Left lung (tissue), 10 donors: Measurements from ENCODE around the gene MSLN. TPM values are rescaled to one million over a fixed set of nuclear protein-coding genes. Genes with fewer than 3 reads are reported as not detected.

ENCODE experiments used
- ATAC-seq: fragments of 200-7000 bp; cut with Tn5 transposase; one replicate; pipeline ENCODE4 v1.9.1; 2020; ENCODE audit warnings: moderate library complexity
- DNase-seq, 4 donors: peaks; one replicate each; pipeline ENCODE4 v3.0.0-alpha.2; 2013 to 2020
- H3K27ac ChIP-seq, 2 donors: fragments of 200-600 bp; sonication (generic) in 1 of 2; one replicate each; pipeline versions ENCODE4 v1.5.0 to v1.8.0; 2020 to 2021
- H3K27me3 ChIP-seq, 2 donors: fragments of 200-600 bp; sonication (generic) in 1 of 2; one replicate each; pipeline versions ENCODE4 v1.5.0 to v1.8.0; 2020 to 2021
- H3K36me3 ChIP-seq, 2 donors: fragments of 200-600 bp; sonication (generic) in 1 of 2; one replicate each; pipeline versions ENCODE4 v1.5.0 to v1.8.0; 2020 to 2021
- H3K4me1 ChIP-seq, 2 donors: fragments of 200-600 bp; one replicate each; pipeline ENCODE4 v1.8.0; 2021
- H3K4me3 ChIP-seq, 2 donors: fragments of 200-600 bp; sonication (generic) in 1 of 2; one replicate each; pipeline versions ENCODE4 v1.5.0 to v1.8.0; 2020 to 2021; ENCODE audit warnings: mild to moderate bottlenecking in 1 of 2
- H3K9me3 ChIP-seq, 2 donors: fragments of 200-600 bp; sonication (generic) in 1 of 2; one replicate each; pipeline versions ENCODE4 v1.5.0 to v1.8.0; 2020 to 2021
- intact Hi-C, 2 donors: fragments of 100-400 bp; cut with DNase I; formaldehyde crosslinking; loops; one replicate each; pipeline versions ENCODE4 v1.11.2 to v1.14.2; 2022
- polyA plus RNA-seq, 6 donors: library from polyadenylated mRNA; unstranded; fragments of 120-200 nt; gene quantifications; one replicate each; pipeline ENCODE4 v1.2.1, GENCODE V29; 2013; ENCODE audit not compliant: insufficient read length in 6 of 6
- total RNA-seq, 2 donors: library from RNA; stranded (reverse); fragmentation: NEBNext Ultra II Directional; extraction: Animal tissue kit (Norgen Biotek cat#: 25700); gene quantifications; one replicate each; pipeline ENCODE4 v1.2.1, GENCODE V29; 2021
- TF ChIP-seq, protein P1 (sequence below), 2 donors: fragments of 200-600 bp; sonication (generic) in 1 of 2; IDR thresholded peaks; one replicate each; pipeline versions ENCODE4 v1.5.0 to v1.8.0; 2021; ENCODE audit warnings: antibody characterized with exemption in 2 of 2
- donor health status: DM: no; HTN: yes; CAD: no.
- donor health status: DM: no; HTN: no; CAD: no.

MSLN gene
- total and polyA plus RNA-seq, 8 donors = 14.5 to 464 (median 20.8) TPM

DNA sequence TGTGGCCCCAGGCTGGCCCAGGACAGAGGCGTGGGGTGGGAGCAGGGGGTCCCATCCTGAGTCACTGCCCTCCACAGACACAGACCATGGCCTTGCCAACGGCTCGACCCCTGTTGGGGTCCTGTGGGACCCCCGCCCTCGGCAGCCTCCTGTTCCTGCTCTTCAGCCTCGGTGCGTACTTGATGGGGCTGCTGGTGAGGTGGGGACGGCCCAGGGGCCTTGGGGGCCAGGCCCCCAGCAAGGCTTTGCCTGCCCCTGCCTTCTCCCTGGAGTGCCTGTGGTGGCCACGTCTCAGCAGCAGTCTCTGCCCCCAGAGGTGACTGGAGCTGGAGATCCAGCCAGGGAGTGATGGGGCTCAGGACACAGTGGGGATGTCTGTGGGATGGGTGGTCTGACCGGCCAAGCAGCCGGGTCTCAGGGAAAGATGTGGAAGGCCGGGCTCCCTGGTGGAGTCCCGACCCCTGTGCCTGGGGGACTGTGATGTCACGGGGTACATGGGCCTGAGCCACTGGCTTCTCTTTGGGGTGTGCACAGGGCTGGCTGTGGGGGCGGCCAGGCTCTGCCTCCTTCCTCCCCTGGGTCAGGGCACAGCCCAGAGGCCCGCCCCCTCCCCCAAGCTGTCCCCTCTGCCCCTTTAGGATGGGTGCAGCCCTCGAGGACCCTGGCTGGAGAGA is 2.2 kb downstream of the MSLN start:
- ATAC-seq = no peak
- TF ChIP-seq, protein P1, sequence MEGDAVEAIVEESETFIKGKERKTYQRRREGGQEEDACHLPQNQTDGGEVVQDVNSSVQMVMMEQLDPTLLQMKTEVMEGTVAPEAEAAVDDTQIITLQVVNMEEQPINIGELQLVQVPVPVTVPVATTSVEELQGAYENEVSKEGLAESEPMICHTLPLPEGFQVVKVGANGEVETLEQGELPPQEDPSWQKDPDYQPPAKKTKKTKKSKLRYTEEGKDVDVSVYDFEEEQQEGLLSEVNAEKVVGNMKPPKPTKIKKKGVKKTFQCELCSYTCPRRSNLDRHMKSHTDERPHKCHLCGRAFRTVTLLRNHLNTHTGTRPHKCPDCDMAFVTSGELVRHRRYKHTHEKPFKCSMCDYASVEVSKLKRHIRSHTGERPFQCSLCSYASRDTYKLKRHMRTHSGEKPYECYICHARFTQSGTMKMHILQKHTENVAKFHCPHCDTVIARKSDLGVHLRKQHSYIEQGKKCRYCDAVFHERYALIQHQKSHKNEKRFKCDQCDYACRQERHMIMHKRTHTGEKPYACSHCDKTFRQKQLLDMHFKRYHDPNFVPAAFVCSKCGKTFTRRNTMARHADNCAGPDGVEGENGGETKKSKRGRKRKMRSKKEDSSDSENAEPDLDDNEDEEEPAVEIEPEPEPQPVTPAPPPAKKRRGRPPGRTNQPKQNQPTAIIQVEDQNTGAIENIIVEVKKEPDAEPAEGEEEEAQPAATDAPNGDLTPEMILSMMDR (IDR thresholded peaks at IDR 0.05) = no peak
- intact Hi-C loops = no loop called here
- no peak overlapping the region for H3K27ac ChIP-seq
- H3K36me3 ChIP-seq = no peaks in the 10 kb centered on the region
- peaks cover 0 to 38% of the 10 kb centered on the region in 2 donors for H3K27me3 ChIP-seq
- no peaks in the 10 kb centered on the region for H3K9me3 ChIP-seq
- no peaks in the 10 kb centered on the region for H3K4me1 ChIP-seq
- H3K4me3 ChIP-seq = no peak overlapping the region
- no peak for DNase-seq

- intact Hi-C loops = no loop called here
- Histone ChIP-seq H3K4me1 (no peaks in the 10 kb centered on the region), H3K27me3 (peaks cover 0 to 38% of the 10 kb centered on the region in 2 donors), H3K9me3 (no peaks in the 10 kb centered on the region), H3K27ac (no peak overlapping the region), H3K36me3 (no peaks in the 10 kb centered on the region), H3K4me3 (no peak overlapping the region)
- no peak for DNase-seq
- no peak for ATAC-seq
- TF ChIP-seq, protein P1 (IDR thresholded peaks at IDR 0.05) = no peak
These were observed 3.0 kb downstream of the MSLN start for GRCh38 chr16:763369-764183.

DNA sequence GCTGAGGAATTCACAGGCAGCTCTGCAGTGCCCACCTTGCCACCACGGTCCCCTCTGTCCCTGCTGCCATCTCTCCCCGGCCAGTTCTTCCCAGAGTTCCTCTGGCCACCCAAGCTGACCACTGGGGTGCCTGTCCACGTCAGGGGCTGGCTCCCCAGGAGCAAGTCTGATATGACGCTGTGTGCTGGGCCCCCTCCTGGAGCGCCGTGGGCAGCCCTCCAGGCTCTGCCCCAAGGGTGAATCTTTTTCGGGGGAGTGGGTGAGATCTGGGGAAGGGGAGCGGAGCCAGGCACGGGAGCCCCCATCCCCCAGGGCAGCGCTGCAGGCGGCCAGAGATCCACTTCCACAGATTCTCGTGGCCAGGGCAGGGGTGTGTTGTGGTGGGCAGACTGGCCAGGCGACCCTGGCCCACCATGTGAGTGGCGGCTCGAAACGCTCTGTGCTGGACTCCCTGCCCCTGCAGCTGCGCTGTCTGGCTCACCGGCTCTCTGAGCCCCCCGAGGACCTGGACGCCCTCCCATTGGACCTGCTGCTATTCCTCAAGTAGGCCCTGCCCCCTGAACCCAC is 3.7 kb downstream of the MSLN start:
- peaks cover 0 to 39% of the 10 kb centered on the region in 2 donors for H3K27me3 ChIP-seq
- no peak overlapping the region for H3K4me3 ChIP-seq
- H3K27ac ChIP-seq = no peak overlapping the region
- ATAC-seq = no peak
- DNase-seq = no peak
- H3K4me1 ChIP-seq = no peaks in the 10 kb centered on the region
- H3K36me3 ChIP-seq = no peaks in the 10 kb centered on the region
- H3K9me3 ChIP-seq = no peaks in the 10 kb centered on the region
- intact Hi-C loops = no loop called here
- TF ChIP-seq, protein P1 (IDR thresholded peaks at IDR 0.05) = no peak

DNA sequence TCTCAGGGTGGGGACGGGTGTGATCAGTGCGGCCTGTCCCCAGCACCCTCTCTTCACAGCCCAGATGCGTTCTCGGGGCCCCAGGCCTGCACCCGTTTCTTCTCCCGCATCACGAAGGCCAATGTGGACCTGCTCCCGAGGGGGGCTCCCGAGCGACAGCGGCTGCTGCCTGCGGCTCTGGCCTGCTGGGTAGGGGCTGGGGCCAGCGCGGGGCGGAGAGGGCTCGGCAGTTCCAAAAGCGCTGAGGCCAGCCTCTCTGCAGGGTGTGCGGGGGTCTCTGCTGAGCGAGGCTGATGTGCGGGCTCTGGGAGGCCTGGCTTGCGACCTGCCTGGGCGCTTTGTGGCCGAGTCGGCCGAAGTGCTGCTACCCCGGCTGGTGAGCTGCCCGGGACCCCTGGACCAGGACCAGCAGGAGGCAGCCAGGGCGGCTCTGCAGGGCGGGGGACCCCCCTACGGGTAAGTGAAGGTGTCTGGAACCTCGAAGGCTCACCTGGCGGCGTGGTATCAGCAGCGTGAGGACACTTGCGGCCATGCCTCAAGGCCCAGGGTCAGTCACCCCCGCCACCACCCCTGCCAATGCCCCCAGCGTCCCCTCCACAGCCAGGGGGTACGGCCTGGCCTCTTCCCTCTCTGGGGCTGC is 4.4 kb downstream of the MSLN start:
- Histone ChIP-seq H3K4me3 (no peak overlapping the region), H3K27me3 (peaks cover 0 to 46% of the 10 kb centered on the region in 2 donors), H3K9me3 (no peaks in the 10 kb centered on the region), H3K4me1 (no peaks in the 10 kb centered on the region), H3K36me3 (no peaks in the 10 kb centered on the region), H3K27ac (no peak overlapping the region)
- intact Hi-C loops = no loop called here
- ATAC-seq (no peak), DNase-seq (no peak)
- TF ChIP-seq, protein P1 (IDR thresholded peaks at IDR 0.05) = no peak

DNA sequence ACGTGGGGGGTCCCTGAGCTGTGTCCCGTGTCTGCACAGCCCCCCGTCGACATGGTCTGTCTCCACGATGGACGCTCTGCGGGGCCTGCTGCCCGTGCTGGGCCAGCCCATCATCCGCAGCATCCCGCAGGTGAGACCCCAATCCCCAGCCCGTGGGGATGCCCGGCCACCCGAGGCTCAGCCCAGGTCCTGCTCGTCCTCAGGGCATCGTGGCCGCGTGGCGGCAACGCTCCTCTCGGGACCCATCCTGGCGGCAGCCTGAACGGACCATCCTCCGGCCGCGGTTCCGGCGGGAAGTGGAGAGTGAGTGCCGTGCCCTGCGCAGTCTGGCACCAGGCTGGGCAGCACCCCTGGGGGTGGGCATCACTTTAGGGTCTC is 4.9 kb downstream of the MSLN start:
- Histone ChIP-seq H3K4me3 (no peak overlapping the region), H3K4me1 (no peaks in the 10 kb centered on the region), H3K36me3 (no peaks in the 10 kb centered on the region), H3K9me3 (no peaks in the 10 kb centered on the region), H3K27me3 (peaks cover 0 to 48% of the 10 kb centered on the region in 2 donors), H3K27ac (no peak overlapping the region)
- TF ChIP-seq, protein P1 (IDR thresholded peaks at IDR 0.05) = no peak
- no peak for ATAC-seq
- no peak for DNase-seq
- intact Hi-C loops = no loop called here
